GM21737 (cell line): ENCODE data around the gene MTPN.

Experiments used
- ATAC-seq: cut with Tn5 transposase; IDR thresholded peaks from one replicate; pipeline ENCODE4 v1.9.1; 2021; ENCODE audit warnings: mild to moderate bottlenecking, moderate library complexity; ENCODE audit not compliant: unreplicated experiment

MTPN gene

DNA sequence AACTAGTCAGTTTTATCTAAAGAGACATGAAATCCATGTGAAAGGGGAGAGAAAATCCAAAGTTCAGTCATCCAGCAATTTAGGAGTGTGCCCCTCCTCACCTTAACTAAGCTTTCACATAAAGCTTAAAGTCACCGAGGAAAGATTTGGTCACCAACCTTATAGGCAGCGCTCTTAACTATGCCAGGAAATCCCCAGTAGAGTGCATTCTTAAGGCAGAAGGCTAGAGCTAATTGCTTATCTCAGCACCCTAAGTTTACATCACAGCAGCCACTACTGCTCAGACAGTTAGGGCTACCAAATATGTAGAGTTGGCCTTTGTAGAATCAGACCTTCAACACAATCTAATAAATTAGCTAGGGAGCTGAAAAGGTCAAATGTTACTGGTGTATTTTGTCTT, 47.9 kb downstream of the MTPN start:
- ATAC-seq = no peak

DNA sequence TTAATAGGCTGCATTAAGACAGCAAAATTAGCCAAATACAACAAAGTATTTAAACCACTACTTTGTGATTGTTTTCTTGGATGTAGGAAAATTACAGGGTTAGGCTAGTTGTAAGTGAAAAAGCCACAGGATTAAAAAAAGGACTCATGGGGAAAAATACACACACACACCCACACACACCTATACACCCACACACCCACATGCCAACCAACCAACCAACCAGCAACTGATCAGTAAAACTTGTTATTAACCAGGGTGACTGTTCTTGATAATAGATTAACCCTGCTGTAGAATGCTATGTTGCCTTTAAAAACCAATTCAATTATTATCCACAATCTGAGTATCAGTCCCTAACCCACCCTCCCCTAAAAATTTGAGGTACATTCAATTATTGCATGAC, 49.0 kb downstream of the MTPN start:
- no peak for ATAC-seq

DNA sequence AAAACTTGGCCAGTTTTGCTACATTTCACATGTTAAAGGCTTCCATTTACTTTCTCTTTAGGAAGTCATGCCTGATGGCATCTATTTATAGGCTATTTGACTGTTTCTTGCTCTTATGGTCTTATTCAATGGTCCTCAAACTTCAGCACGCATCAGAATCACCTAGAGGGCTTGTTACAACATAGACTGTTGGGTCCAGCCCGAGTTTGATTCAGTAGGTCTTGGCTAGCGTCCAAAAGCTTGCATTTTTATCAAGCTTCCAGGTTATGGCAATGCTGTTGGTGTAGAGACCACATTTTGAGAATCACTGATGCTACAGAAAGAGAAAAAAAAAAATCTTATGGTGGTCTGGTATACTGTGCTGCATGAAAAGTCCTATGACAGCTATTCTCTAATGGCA, 51.9 kb downstream of the MTPN start:
- ATAC-seq = no peak

DNA sequence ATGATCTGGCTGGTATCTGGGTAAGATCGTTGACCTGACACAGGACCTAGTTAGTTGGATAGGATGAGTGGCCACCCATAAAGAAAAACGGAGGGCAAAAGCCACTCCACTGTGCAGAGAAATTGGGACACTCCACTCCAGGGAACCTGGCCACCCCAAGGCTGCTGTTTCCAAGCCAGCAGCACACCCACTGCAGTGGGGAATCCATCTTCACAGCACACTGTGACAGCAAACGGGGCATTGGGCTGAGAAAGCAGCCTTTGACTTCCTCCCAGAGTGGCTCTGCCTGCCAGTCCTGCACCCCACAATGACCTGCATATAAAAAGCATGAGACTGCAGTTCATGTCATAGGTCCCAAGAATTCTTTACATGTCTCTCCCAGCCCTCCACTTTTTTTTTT, 52.9 kb downstream of the MTPN start:
- no peak for ATAC-seq

DNA sequence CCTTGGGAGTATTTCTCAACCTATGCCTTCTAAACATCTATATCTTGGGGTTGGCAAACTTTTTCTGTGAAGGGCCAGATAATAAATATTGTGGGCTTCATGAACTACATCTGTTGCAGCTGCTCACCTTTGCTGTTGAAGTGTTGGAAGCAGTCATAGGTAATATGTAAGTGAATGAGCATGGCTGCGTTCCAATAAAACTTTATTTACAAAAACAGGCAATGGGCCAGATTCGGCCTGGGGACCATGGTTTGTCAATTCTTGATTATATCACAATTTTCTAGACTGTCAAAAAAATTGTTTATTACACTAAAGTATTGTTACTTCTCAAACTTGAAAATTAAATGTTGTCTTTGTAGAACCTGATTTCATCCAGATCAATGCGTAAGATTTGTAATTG, 54.9 kb downstream of the MTPN start:
- ATAC-seq = no peak

DNA sequence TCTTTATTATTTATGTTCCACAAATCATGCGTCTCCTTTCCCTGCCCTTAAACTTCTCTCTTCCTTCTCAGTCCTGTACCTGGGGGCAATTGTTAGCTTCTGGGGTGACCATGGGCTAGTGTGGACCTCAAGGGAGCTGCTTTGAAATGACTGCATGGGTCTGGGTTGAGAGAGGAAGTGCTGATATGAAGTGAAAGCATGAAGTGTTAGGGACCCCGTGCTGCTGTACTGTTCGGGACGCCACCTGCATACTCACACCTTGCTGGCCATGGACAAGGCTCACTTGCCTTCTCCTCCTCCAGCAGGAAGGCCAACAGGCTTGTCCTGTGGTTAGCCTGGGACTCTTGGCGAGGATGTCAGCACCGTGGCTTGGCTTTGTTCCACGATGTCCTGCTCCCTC, 56.7 kb downstream of the MTPN start:
- no peak for ATAC-seq

DNA sequence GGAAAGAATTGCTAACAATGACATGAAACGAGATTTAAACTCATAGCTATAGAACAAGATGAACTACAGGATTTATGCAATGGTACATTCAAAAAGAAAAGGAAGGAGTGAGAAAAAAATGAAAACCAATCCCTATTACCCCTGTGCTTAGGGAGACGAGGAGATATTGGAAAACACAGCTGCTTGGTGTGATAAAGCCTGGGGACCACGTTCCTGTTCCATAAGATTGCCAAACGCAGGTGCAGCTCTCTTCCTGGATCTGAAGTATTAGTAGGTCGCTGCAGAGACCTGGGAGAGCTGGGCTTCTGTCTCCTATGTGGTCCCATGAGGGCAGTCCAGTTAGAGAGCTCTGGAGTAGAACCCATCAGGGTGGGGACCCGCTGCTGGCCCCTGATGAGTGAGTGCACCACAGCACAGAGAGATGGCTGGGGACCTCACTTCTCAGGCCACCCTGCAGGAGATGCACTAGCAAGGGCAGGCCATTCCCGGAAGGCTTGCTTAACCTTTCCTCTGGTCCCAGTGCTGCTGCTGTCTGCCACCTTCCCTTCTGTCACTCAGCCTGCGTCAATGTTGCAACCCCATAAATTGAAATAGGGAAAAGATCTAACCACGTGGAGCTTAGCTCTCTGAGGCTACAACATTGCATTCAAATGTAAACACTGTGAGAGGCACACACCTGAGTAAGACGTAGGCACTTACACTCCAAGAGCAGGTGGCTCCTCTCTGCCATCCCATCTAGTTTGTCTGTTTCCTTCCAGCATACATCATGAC, 57.9 kb downstream of the MTPN start:
- no peak for ATAC-seq

DNA sequence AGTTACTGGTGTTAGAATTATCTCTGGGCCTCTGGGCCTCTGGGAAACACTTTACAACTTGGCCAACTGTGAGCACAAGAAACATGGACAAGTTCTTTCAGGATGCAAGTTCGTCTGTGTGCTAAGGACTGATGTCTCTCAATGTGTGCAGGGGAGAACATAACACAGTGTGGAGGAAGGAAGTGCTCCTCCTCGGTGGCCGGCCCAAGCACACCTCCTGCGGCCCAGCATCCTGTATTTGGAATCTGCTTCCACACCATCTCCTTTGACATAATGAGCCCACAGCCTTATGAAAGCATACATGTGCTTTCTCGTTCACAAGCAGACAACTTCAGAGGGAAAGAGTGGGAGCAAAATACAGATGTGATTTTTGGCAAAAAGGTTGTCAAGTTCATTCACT, 59.0 kb downstream of the MTPN start:
- no peak for ATAC-seq

DNA sequence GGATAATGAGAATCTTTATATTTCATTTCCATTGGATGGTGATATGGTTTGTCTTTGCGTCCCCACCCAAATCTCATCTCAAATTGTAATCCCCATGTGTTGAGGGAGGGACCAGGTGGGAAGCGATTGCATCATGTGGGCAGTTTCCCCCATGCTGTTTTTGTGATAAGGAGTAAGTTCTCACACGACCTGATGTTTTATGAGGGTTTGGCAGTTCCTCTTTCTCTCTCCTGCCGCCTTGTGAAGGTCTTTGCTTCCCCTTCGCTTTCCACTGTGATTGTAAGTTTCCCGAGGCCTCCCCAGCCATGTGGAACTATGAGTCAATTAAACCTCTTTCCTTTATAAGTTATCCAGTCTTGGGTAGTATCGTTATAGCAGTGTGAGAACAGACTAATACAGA, 59.4 kb downstream of the MTPN start:
- ATAC-seq = no peak

DNA sequence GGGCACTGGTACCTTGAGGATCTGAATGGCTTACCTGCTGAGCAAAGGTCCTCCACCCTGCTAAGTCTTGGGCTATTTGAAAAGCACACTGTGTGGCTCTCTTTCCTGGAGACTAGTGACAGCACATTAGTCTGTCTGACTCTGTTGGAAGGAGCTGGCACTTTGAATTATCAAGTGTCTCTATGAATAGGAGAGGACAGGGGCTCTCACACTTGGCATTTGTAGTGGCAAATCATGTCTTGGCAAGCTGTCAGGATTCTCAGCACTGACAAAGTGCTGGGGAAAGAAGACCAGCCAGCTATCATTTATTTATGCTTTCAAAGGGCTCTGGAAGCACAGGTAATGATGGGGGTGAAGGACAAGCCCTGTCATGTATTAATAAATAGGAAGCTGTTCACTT, 62.8 kb downstream of the MTPN start:
- ATAC-seq = no peak

DNA sequence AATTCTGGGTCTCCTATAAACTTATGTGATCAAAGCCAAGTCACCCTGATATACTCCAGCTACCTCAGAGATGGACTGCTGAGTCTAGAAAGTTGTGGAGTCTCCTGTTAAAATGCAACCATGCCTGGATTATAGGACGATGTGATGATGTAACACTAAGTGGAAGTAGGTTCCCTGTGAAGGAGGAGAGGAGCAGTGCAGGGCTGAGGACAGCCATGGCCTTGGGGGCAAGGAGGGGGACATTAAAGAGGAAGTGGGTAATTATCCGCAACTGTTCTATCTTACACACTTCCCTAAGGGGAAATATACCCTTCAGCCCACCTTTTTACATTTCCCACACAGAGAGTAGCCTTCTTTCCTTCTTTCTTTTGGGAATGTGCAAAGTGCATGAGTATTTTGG, 63.8 kb downstream of the MTPN start:
- no peak for ATAC-seq

DNA sequence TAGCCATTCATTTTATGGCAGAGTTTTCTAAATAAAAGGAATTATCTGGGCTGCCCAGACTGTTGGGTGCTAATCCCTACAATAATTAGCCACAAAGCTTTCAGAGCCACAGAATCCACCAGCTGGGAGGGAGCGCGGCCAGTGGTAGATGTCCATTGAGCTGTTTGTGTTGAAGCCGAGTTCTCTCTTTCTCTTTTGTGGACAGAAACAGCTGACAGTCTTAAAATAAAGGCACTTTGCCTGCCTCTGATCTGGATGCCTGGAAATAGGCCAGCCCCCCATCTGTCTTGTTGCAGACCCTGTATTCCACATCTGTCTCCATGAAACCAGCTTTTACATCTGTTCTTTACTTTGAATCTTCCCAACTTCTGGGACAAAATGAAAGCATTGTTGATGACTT, 66.1 kb downstream of the MTPN start:
- ATAC-seq = no peak

DNA sequence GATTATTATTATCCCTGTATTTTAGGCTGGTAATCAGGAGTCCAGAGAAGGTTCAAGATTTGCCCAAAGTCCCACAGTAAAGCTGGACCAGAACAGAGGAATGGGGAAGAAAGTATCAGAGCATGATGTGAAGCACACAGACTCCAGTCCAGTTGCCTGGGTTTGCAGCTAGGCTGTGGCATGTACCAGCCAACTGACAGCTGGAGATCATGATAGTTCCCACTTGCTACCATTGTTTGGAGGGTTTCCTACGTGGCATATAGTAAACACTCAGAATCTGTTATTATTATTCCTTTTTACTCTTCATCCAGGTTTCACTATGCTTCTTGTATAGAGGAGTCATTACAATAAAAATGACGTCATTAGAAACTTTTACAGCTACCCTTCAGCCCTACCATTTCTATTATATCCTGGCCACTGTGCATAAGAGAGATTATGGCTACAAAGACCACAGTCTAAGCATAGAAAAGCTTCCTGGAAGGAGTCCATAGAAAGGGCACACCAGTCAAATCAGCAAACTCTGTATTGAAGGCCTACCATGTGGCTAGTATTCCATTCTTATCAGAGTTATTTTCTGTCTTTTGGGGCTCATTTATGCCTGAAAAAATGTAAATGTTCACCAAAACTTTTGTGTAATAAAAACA, 66.6 kb downstream of the MTPN start:
- no peak for ATAC-seq

DNA sequence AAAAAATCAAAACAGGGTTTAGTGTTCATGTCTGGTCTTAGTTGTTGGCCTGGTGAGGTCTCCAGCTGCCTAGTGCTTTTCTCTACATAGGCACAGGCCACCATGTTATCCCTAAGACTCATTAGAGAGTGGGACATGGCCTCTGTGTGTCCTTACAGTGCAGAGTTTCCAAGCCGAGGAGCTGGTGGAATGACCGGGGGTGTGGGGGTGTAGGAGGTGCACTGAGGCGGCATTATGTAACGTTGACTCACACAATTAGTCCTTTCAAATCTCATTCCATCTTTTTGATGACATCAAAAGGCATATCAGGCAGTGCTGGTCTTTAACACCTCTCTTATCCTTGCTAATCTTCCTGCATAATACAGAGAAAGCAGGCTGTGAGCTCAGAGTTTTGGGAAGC, 71.3 kb downstream of the MTPN start:
- ATAC-seq = no peak

DNA sequence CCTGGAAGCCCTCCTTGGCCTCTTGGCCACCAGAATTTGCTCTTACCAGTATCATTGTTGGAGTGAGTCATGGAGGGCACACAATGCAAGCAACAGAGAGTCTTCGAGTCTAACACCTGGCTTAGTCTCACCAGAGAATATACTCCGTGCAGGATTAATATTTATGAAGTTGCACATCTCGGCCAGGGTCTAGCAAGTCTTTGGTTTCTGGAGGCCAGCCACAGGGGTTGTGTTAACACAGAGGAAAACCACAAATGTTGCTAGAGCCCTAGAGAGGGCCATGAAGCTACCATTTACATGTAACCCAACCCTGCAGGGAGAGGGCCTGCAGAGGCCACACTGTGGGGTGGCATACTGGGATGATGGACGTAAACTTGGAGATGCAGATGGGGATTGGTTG, 71.8 kb downstream of the MTPN start:
- no peak for ATAC-seq

DNA sequence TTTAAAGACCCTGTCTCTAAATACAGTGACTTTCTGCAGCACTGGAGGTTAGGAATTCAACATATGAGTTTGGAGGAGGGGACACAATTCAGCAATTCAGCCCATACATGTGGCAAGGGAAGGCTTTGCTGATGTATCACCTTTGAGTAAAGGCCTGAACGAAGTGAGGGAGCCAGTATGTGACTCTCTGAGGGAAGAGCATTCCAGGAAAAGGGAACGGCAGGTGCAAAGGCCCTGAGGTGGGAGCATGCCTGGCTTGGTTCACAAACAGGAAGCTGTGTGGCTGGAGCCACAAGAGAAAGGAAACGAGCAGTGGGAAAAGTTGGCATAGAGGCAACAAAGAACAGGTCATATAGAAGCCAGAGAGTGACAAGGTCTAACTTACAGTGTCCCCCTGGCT, 72.9 kb downstream of the MTPN start:
- no peak for ATAC-seq

DNA sequence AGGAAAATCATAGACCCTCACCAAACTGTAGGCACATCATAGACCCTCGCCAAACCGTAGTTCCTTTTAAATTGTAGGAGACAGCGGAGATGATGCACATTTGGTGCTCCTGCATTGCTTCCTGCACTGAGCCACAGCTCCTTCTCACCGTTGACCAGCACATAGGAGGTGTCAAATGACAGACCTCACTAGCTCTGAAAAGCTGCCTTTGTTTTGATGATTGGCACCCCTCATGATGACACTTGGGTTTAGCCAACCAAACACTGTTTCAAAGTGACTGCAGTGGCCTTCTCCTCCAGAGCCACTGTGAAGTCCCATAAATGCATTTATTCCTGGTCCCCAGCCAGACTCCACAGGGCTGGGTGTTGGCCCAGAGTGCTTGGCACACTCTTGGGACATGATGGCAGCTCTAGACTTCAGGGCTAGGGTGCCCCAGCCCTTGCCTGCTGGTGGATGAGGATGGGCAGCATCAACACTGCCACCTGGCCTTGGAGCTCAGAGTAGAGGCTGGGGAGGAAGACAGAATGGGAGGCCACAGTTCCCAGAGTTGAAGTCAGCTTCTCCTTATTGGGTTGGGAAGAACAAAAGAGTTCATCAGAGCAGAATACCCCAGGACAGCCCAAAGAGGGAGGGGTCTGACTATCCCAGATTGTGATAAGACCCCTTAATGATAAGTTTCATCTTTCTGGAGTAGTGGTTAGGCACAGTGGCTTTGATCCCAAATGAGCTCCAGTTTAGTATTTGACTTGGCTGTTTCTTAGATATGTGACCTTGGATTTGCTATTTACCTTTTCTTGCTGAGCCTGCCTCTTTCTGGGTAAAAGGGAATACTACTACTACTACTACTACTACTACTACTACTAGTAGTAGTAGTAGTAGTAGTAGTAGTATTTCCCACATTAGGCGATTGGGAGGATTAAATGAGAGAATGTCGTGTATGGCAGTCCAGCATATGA, 75.3 kb downstream of the MTPN start:
- ATAC-seq = no peak

DNA sequence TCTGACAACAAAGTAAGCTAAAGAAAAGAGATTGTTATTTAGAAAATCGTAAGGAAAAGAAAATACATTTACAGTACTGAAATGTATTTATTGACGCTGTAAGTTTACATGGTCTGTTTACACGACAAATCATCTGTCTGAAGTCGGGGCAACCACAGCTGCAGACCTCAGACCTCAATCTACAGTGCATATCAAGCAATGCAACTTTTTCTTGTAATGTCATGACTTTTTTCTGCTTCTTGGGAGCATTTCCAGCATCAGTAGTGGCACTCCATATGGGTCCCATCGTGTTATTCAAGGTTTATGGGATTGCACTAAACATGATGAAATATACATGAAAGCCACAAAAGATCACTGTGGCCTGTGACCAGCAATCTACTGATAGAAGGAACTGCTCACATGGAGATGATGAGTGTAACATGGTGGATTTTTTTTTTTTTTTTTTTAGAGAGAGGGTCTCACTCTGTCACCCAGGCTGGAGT, 77.1 kb downstream of the MTPN start:
- no peak for ATAC-seq

DNA sequence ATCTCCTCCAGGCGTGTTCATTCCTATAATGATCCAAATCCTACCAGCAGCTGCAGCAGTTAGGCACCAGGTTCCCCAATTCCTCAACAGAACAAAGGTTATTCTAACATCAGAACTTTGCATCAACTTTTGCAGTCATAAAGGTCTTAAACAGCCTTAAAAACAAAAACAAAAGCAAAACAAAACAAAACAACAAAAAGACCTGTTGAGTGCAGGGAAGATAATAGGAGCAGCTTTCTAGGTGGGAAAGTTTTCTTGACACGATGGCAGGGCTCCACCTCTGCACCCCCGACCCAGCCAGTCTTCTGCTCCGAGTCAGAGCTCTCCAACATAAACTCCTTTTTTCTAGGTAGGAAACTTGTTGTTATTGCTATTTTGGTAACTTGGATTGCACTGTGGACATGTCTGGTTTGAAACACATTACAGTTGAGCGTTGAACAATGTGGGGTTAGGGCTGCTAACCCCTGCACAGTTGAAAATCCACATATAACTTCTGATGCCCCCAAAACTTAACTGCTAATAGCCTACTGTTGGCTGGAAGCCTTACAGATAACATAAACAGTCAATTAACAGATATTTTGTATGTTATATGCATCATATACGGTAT, 77.6 kb downstream of the MTPN start:
- no peak for ATAC-seq

DNA sequence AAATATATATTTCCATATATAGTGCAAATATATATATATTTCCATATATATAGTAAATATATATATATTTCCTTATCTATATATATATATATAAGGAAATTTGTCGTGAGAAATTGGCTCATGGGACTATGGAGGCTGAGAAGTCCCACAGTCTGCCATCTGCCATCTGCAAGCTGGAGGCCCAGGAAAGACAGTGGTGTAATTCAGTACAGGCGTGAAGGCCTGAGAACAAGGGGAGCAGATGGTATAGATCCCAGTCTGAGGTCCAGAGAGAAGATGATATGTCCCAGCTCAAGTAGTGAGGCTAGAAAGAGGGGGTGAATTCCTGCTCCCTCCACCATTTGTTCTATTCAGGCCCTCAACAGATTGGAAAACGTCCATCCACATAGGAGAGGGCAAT, 78.9 kb downstream of the MTPN start:
- no peak for ATAC-seq

DNA sequence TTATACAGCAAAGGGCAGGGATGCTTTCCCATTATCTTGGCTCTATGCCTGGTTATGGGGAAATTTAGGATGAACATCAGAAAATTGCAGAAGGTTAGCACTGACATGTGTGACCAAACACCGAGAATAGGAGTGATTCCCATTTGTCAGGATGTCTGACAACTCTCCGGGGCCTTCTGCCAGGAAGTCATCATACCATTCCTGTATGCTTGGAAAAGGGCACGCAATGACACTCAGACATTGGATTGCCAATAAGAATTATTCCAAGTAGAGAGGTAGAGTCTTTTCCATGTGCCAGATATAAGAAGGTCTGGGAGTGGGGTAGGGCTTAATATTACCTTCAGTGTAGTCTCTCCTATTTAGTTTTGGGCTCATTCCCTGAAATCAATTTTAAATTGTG, 82.3 kb downstream of the MTPN start:
- ATAC-seq = no peak
